Activated CD8-positive, alpha-beta memory T cell treated with anti-CD3 and anti-CD28 coated beads for 1 hour (primary cell): Measurements from ENCODE around the gene HOXD9.

Experiments used
- DNase-seq, 2 donors: peaks; one replicate each; pipeline ENCODE4 v3.0.0-alpha.2; 2020; ENCODE audit warnings: low read depth in 1 of 2; ENCODE audit errors: extremely low read depth in 1 of 2

The HOXD9 gene

DNA sequence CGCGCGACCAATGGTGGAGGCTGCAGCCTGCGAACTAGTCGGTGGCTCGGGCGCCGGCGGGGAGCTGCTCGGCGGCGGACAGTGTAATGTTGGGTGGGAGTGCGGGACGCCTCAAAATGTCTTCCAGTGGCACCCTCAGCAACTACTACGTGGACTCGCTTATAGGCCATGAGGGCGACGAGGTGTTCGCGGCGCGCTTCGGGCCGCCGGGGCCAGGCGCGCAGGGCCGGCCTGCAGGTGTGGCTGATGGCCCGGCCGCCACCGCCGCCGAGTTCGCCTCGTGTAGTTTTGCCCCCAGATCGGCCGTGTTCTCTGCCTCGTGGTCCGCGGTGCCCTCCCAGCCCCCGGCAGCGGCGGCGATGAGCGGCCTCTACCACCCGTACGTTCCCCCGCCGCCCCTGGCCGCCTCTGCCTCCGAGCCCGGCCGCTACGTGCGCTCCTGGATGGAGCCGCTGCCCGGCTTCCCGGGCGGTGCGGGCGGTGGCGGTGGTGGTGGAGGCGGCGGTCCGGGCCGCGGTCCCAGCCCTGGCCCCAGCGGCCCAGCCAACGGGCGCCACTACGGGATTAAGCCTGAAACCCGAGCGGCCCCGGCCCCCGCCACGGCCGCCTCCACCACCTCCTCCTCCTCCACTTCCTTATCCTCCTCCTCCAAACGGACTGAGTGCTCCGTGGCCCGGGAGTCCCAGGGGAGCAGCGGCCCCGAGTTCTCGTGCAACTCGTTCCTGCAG is at the start of gene HOXD9:
Gene HOXD9, plus strand, starts transcription at position 37 of the 728 bp plus-strand sequence. Its CDS starts 50 bp downstream, at position 87.
- DNase-seq: no peak

- DNase-seq: no peak
Measured at GRCh38 chr2:176072951-176073904, 49.3 kb upstream of the HOXD9 start.

- DNase-seq: no peak
Measured at GRCh38 chr2:176074919-176075425, 47.5 kb upstream of the HOXD9 start.

DNA sequence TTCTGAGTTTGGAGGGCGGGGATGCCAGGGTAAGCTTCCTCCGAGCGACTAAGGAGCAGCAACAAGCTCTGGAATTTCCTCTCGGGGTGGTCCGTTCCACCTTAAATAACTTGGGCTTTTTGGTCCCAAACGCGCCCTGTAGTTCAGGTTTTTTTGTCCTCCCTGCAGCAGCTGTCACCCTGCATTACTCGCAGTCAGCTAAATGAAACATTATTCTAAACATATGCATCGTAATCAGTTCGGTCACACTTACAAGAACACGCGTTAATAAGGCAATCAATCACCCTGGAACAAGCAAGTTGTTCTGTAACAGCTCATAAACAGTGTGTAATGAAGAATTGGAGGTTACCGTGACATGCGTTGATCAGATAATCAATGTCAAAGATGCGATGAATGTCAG is 47.0 kb upstream of the HOXD9 start:
- DNase-seq: no peak

DNA sequence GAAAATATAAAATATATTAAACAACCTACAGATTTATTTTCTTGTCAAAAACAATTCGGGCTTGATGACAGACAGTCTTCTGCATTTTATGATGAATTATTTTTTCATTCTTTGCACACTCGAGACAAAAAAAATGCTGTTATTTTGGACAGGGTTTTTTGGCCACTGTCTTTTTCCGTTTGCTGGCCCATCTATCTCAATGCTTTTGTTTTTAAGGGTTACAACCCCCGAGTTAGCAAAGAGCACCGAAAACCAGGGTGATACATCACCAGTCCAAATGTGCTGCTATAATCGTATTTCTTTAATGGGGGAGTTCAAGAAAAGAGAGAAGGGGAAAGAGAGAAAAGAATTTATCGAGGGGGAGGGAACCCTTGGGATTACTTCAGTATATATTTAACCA is 46.5 kb upstream of the HOXD9 start:
- DNase-seq: no peak

DNA sequence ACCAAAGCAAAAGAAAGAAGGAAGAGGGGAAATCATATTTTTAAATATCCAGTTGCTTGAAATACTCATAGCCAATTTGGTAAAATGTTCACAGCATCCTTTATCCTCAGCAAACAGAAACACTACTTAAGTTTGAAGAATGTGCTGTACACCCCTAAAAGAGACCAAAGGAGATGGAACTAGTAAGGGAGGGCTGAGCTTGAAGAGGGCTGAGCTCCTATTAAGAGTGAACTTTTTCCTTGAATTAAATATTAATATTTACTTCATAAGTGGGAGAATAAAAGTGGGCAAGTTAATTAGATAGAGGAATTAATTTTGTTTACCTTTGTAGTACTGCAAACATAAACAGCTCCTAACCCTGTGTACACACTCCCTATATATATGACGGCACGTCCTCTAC is 45.7 kb upstream of the HOXD9 start:
- DNase-seq: no peak

- DNase-seq: no peak
Measured at GRCh38 chr2:176078541-176079284, 43.8 kb upstream of the HOXD9 start.

DNA sequence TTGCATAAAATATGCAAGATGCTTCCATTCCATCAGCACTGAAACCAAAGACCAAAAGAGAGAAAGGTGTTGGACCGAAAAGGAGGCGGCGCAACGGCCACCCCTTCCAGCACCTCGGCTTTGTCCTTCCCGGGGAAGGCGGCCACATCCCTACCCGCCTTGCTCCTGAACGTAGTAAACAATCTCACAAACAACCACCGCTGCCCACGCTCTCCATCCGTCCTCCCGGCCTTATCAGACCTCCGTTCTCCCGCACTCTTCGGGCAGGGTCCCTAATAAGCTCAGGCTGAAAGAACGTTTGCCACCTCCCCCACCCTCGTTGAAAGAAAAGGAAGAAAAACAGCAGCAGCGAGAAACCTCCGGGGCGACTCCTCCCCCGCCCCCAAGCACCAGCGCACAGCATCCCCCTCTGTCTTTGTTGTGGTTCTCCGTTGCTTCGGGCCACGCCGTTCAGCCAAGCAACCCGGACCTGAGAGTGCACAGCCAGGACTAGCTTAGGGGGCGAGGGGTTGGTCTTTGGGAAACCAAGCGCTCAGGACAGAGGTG is 43.2 kb upstream of the HOXD9 start:
- DNase-seq: no peak

- DNase-seq: no peak
Measured at GRCh38 chr2:176079831-176080539, 42.5 kb upstream of the HOXD9 start.

DNA sequence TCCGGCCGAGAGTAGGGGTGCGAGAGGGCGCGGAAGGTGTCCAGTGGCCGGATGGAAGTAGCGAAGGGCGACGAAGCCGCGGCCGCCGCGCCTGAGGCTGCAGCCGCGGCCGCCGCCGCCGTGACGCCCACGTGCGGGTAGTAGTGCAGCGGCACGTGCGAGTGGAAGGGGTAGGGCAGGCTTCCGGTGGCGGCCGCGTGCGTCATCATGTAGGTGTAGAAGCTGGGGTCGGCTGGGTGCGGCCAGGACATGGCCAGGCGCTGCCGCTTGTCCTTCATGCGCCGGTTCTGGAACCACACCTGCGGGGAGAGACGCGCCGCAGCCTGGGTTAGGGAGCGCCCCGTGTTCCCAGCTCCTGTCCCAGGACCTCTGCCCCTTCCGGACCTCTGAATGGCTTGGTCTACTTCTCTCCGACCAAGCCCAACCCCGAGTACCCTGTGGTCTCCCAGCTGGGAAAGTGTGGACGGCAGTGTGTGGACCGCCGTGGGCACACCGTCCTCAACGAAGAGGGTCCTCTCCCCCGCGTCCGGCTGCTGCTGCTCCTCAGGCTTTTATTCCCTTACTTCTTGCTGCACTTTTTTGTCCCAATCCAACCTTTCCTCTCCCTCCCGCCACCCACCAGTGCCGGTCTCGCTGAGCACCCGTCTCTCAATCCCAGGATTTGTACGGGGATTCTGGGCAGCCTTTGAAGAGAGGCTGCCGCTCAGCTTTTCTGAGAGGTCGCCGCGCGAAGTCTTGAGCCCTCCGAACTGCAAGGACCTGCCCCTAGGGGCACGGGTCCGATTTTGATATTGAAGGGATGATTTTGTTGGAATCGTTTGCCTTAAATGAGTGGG is 41.8 kb upstream of the HOXD9 start:
- DNase-seq: no peak

GRCh38 chr2:176081376-176081836 is 41.1 kb upstream of the HOXD9 start:
- DNase-seq: no peak

GRCh38 chr2:176081837-176082524 is 40.5 kb upstream of the HOXD9 start:
- no peak for DNase-seq

- no peak for DNase-seq
Measured at GRCh38 chr2:176082525-176082823, 40.0 kb upstream of the HOXD9 start.

DNA sequence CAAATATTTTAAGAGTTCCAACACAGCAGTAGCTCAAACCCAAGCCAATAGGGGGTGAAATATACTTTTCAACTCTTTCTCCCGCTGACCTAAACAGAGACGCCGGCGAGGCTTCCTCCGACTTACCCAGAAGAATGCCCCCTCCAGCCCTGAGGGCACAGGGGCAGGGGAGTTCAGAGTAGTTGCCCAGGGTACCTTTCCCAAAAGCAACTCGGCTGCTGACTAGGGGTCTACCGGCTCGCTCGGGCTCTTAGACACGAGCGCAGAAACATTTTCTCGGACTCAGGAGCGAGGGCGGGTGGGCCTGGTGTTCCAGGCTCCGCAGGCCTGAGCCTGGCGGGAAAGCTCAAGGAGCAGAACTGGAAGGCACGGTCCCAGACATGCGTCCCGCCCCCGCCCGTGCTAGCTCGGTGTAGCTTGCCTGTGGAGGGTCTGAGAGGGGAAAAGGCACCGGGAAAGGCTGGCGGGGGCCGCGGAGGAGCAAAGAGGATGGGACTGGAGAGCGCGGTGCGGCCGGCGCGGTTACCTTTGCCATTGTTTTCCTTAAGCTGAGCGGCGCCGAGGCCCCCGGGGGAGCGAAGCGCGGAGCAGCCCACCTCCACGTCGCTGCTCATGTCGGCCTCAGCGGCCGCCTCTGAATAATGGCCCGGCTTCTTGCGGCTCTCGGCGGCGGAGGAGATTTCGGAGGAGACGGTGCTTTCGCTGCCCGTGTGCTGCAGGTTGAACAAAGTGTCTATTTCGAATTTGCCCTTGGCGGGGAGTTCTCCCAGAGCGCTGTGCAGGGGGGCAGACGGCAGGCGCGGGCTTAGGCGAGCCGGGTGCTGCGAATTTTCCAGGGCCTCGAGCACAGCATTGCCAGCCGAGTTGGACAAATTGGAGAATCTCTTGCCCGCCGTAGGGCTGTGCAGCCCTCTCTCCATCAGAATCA is 39.4 kb upstream of the HOXD9 start:
- no peak for DNase-seq

DNA sequence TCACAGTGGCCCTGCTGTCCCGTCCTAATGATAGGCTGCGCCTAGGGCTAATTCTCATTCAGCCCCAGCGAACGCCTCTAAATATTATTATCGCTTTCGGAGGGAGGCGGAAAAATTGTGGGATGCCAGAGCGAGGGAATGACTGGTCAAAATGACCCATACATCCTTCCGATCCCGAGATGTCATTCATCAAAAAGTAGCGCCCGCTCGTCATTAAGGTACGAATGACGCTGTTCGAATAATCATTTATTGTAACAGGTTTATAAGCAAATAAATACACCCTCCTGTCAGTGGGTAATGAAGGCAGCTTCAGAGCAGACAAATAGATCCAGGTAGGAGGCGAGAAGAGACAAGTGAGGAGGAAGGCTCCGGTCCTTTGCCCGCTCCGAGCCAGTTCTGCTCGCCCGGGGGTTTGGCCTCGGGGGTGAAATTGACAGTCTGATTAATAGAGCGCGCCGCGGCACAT is 38.7 kb upstream of the HOXD9 start, which contains the start of gene EVX2:
Gene EVX2, minus strand, starts transcription at position 167 of the 466 bp plus-strand sequence. CDS start 186 bp downstream, outside the sequence.
- DNase-seq: no peak

DNA sequence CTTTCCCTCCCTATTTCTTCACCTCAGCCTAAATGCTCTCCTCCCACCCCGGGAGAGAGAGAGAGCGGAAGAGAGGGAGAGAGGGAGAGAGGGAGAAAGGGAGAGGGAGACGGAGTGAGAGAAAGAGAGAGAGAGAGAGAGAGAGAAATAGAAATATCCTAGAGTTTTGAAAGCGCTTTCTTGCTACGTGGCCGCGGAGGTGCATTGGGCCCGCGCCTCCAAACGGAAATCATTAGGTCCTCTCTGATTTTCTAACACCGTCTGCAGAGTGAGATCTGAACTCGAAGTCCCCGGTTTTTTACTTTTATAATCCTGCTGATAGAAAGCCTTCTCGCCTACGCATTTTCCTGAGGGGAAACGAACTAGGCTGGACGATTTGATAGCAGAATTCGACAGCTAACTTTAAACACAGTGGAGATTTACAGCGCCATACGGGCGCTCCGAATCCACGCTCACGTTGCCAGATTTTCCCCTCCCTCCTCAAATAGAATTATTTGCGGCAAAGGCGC is 37.9 kb upstream of the HOXD9 start:
- DNase-seq: no peak

DNA sequence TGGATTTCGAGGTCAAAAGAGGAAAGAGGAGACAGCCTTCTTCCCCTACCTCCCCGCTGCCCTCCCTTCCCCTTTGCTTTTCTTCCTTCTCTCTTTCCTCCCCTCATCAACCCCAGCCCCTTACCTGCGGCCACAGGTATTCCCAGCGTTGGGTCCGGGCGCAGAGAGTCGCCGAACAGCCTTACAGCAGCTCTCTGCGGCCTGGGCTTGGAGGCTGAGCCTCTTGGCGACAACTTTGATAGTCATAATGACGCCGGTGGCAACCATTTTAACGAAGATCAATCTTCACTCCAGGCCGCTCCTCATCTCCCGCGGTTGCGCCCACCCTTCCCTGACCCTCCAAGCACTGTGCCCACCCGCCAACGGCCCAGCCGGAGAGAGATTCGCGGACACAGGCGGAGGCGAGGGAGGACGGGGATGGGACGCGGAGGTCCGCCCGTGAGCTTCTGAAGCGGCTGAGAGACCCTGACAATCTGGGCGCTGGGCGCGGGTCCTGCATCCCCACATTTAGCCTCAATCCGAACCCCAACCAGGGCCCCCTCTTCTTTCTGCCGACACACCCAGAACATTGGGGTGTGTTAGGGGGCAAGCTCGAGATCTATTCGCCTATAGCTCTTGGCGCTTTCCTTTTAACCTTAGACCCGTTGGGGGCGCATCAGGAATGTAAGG is 37.3 kb upstream of the HOXD9 start:
- no peak for DNase-seq
